ENCODE measurements around the gene AKR1A1. TPM values are rescaled to one million over a fixed set of nuclear protein-coding genes. Genes with fewer than 3 reads are reported as not detected.

Gene AKR1A1
- 132 and 144 TPM in 2 replicates for total RNA-seq

GRCh38 chr1:45550401-45551351, at the start of gene AKR1A1:
Gene AKR1A1, plus strand, starts transcription at chr1:45550826. Its CDS starts 10,969 bp downstream, at chr1:45561795.

GRCh38 chr1:45521413-45522323, 29.0 kb upstream of the AKR1A1 start, which contains the start of gene PRDX1:
Gene PRDX1, minus strand, starts transcription at chr1:45521884. Its CDS starts 2,841 bp downstream, at chr1:45519043.

GRCh38 chr1:45583666-45584350, 33.2 kb downstream of the AKR1A1 start, which contains the start of gene NASP:
Gene NASP, plus strand, starts transcription at chr1:45584041. Its CDS starts 106 bp downstream, at chr1:45584147.

Other genes with a start within 250 kb of the AKR1A1 start
- gene HPDL, start 223.9 kb upstream of the AKR1A1 start, total RNA-seq: 5.0 and 7.1 TPM in 2 replicates
- 18.3 and 18.5 TPM in 2 replicates for gene TOE1, start 210.7 kb upstream of the AKR1A1 start, total RNA-seq
- 18.1 and 20.7 TPM in 2 replicates for gene MUTYH, start 210.4 kb upstream of the AKR1A1 start, total RNA-seq
- 1.3 and 3.6 TPM in 2 replicates for gene TESK2, start 59.7 kb upstream of the AKR1A1 start, total RNA-seq
- 2.0 and 2.1 TPM in 2 replicates for gene CCDC163, start 50.8 kb upstream of the AKR1A1 start, total RNA-seq
- 4.9 and 6.7 TPM in 2 replicates for gene MMACHC, start 50.5 kb upstream of the AKR1A1 start, total RNA-seq
- gene PRDX1, start 28.9 kb upstream of the AKR1A1 start, total RNA-seq: 502 and 526 TPM in 2 replicates
- gene NASP, start 33.2 kb downstream of the AKR1A1 start, total RNA-seq: 77.9 and 91.3 TPM in 2 replicates
- gene CCDC17, start 73.2 kb downstream of the AKR1A1 start, total RNA-seq: under 0.01 and 0.15 TPM in 2 replicates
- 45.6 and 50.5 TPM in 2 replicates for gene GPBP1L1, start 135.7 kb downstream of the AKR1A1 start, total RNA-seq
- 19.5 and 21.6 TPM in 2 replicates for gene TMEM69, start 137.4 kb downstream of the AKR1A1 start, total RNA-seq
- 6.8 and 6.9 TPM in 2 replicates for gene IPP, start 199.8 kb downstream of the AKR1A1 start, total RNA-seq